HepG2 (cell line): ENCODE results near the gene ZBTB46. TPM values are rescaled to one million over a fixed set of nuclear protein-coding genes. Genes with fewer than 3 reads are reported as not detected.

ENCODE experiments used
- KLF13 ChIP-seq: sonication (generic); formaldehyde crosslinking; IDR thresholded peaks from 2 replicates; pipeline ENCODE4 v1.4.0; 2020; ENCODE audit warnings: mild to moderate bottlenecking, missing genetic modification reagents
- NCOA1 ChIP-seq: sonication (generic); formaldehyde crosslinking; IDR thresholded peaks from 2 replicates; pipeline ENCODE4 v1.9.0; 2021; ENCODE audit warnings: missing genetic modification reagents
- NCOA5 ChIP-seq: sonication (generic); formaldehyde crosslinking; IDR thresholded peaks from 2 replicates; pipeline ENCODE4 v1.4.0; 2020; ENCODE audit warnings: missing genetic modification reagents
- NFKB2 ChIP-seq: sonication (generic); formaldehyde crosslinking; IDR thresholded peaks from 2 replicates; pipeline ENCODE4 v1.4.0; 2020; ENCODE audit warnings: missing genetic modification reagents, borderline replicate concordance
- NFRKB ChIP-seq: fragments of 450-650 bp; IDR thresholded peaks from 2 replicates; pipeline ENCODE4 v1.6.1; 2017
- NONO ChIP-seq, 2 experiments: fragments of 450-650 bp in 1 of 2; sonication (generic) in 1 of 2; formaldehyde crosslinking in 1 of 2; IDR thresholded peaks in 1 of 2; conservative IDR thresholded peaks in 1 of 2; 2 replicates each; pipeline versions ENCODE4 v1.6.1 to v1.8.0; 2017 to 2022; ENCODE audit warnings: mild to moderate bottlenecking in 1 of 2, missing genetic modification reagents in 1 of 2, moderate library complexity in 1 of 2
- RBM22 ChIP-seq: fragments of 200-400 bp; formaldehyde crosslinking; optimal IDR thresholded peaks from 2 replicates; pipeline ENCODE3; 2017; ENCODE audit warnings: mild to moderate bottlenecking, low read length, moderate library complexity
- SP1 ChIP-seq, 2 experiments: fragments of 450-650 bp in 1 of 2; sonication (generic) in 1 of 2; formaldehyde crosslinking in 1 of 2; IDR thresholded peaks; 2 replicates each; pipeline versions ENCODE4 v1.4.0 to v1.6.1; 2016 to 2020; ENCODE audit warnings: missing genetic modification reagents in 1 of 2
- TBX2 ChIP-seq: sonication (generic); formaldehyde crosslinking; IDR thresholded peaks from 2 replicates; pipeline ENCODE4 v1.5.0; 2020; ENCODE audit warnings: missing genetic modification reagents, mild to moderate bottlenecking, borderline replicate concordance
- ZBTB1 ChIP-seq: sonication (generic); formaldehyde crosslinking; IDR thresholded peaks from 2 replicates; pipeline ENCODE4 v1.4.0; 2020; ENCODE audit warnings: missing genetic modification reagents, borderline replicate concordance
- ZC3H13 ChIP-seq: sonication (generic); formaldehyde crosslinking; IDR thresholded peaks from 2 replicates; pipeline ENCODE4 v1.8.1; 2023; ENCODE audit warnings: mild to moderate bottlenecking, missing genetic modification reagents, moderate library complexity
- ZNF264 ChIP-seq: sonication (generic); formaldehyde crosslinking; IDR thresholded peaks from 2 replicates; pipeline ENCODE4 v1.4.0; 2020; ENCODE audit warnings: missing genetic modification reagents
- ZNF670 ChIP-seq: sonication (generic); formaldehyde crosslinking; IDR thresholded peaks from 2 replicates; pipeline ENCODE4 v1.8.0; 2022; ENCODE audit warnings: mild to moderate bottlenecking, missing genetic modification reagents, borderline replicate concordance
- polyA plus RNA-seq, 8 experiments: library from polyadenylated mRNA; depleted of rRNA in 3 of 8; stranded (reverse) in 7 of 8; unstranded in 1 of 8; fragments of >200 nt; fragmentation: Illumina TruSeq in 4 of 8; extraction: Trizol in 4 of 8; gene quantifications; 2 replicates each; pipeline versions ENCODE4 v1.2.1 to v1.2.3, GENCODE V29; 2011 to 2016; ENCODE audit warnings: low read depth in 4 of 8, missing spikeins in 1 of 8, mixed read lengths in 1 of 8; ENCODE audit not compliant: insufficient read depth in 1 of 8
- total RNA-seq, 5 experiments: library from RNA; depleted of rRNA; stranded (reverse); fragments of >200 nt; fragmentation: Illumina TruSeq; extraction: Trizol; gene quantifications; 2 replicates each; pipeline ENCODE4 v1.2.3, GENCODE V29; 2016; ENCODE audit warnings: low read depth in 1 of 5
- TF ChIP-seq, protein P1 (sequence below): sonication (generic); formaldehyde crosslinking; IDR thresholded peaks from 2 replicates; pipeline ENCODE4 v1.4.0; 2020; ENCODE audit warnings: mild to moderate bottlenecking, missing genetic modification reagents, borderline replicate concordance
- TF ChIP-seq, protein P2 (sequence below): sonication (generic); formaldehyde crosslinking; IDR thresholded peaks from 2 replicates; pipeline ENCODE4 v1.5.1; 2020; ENCODE audit warnings: missing genetic modification reagents, mild to moderate bottlenecking, borderline replicate concordance
- TF ChIP-seq, protein P3 (sequence below): sonication (generic); formaldehyde crosslinking; IDR thresholded peaks from 2 replicates; pipeline ENCODE4 v1.5.0; 2020; ENCODE audit warnings: mild to moderate bottlenecking, missing genetic modification reagents, moderate library complexity
- TF ChIP-seq, protein P4 (sequence below): IDR thresholded peaks from 2 replicates; pipeline ENCODE4 v1.6.1; 2016; ENCODE audit warnings: missing compliant biosample characterization, missing genetic modification reagents, borderline replicate concordance
- TF ChIP-seq, protein P5 (sequence below): sonication (generic); formaldehyde crosslinking; IDR thresholded peaks from 2 replicates; pipeline ENCODE4 v1.4.0; 2020; ENCODE audit warnings: missing genetic modification reagents, borderline replicate concordance
- TF ChIP-seq, protein P6 (sequence below): sonication (generic); formaldehyde crosslinking; IDR thresholded peaks from 2 replicates; pipeline ENCODE4 v1.4.0; 2020; ENCODE audit warnings: missing genetic modification reagents

ZBTB46 gene
- total and polyA plus RNA-seq, 2 of the 13 experiments (the other 11 are each of a cell fraction or from before 2014, with no cell fraction given) = 1.6 to 13.5 TPM

DNA sequence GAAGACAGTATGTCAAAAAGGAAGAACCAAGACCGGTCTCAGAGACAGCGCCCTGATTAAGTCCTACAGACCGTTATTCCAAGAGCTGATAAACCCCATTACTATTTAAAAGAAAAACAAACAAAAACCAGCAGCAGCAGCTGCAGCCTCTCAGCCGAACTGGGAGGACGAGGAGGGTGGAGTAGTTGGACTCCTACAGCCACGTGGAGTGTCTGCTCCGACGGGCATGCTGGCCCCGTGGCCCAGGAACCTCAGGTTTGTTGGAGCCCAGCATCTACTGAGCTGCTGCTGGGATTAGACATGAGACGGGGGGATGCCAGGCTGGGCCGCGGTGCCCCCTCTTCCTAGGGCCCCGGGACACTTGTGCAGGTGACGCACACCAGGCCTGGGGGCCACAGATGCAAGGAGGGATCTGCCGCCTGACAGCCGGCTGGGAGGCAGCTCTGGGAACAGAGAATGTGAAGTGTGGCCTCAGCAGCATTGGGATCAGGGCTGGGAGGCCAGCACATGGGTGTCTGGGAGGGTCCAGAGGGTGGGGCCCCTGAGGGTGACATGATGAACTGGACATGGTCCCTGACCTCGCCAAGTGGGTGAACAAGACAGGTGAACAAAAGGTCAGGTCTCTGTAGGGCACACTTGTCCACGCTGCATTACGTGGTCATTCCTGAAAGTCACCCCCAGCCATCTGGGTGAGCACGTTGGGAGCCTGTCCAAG, 2.9 kb upstream of the ZBTB46 start (continued):
- TF ChIP-seq, protein P1, sequence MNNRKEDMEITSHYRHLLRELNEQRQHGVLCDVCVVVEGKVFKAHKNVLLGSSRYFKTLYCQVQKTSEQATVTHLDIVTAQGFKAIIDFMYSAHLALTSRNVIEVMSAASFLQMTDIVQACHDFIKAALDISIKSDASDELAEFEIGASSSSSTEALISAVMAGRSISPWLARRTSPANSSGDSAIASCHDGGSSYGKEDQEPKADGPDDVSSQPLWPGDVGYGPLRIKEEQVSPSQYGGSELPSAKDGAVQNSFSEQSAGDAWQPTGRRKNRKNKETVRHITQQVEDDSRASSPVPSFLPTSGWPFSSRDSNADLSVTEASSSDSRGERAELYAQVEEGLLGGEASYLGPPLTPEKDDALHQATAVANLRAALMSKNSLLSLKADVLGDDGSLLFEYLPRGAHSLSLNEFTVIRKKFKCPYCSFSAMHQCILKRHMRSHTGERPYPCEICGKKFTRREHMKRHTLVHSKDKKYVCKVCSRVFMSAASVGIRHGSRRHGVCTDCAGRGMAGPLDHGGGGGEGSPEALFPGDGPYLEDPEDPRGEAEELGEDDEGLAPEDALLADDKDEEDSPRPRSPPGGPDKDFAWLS = no peak
- TF ChIP-seq KLF13 (no peak), NONO (IDR thresholded peaks at IDR 0.05) (no peak), NONO (CRISPR knock-in tag; conservative IDR thresholded peaks at IDR 0.05) (no peak), RBM22 (no peak), ZNF670 (CRISPR knock-in tag) (no peak), ZC3H13 (CRISPR knock-in tag) (no peak), TBX2 (CRISPR knock-in tag) (peak; percentile 16; the same call in 1 of the 2 replicates), NCOA1 (CRISPR knock-in tag) (no peak), ZBTB1 (CRISPR knock-in tag) (no peak), ZNF264 (CRISPR knock-in tag) (no peak), NFRKB (no peak), SP1 (IDR thresholded peaks at IDR 0.05) (no peak), SP1 (CRISPR knock-in tag; IDR thresholded peaks at IDR 0.05) (no peak), NCOA5 (CRISPR knock-in tag) (no peak), NFKB2 (0 out of 2 replicates have a peak, but pooled peaks have one; percentile 6)
- TF ChIP-seq, protein P2, sequence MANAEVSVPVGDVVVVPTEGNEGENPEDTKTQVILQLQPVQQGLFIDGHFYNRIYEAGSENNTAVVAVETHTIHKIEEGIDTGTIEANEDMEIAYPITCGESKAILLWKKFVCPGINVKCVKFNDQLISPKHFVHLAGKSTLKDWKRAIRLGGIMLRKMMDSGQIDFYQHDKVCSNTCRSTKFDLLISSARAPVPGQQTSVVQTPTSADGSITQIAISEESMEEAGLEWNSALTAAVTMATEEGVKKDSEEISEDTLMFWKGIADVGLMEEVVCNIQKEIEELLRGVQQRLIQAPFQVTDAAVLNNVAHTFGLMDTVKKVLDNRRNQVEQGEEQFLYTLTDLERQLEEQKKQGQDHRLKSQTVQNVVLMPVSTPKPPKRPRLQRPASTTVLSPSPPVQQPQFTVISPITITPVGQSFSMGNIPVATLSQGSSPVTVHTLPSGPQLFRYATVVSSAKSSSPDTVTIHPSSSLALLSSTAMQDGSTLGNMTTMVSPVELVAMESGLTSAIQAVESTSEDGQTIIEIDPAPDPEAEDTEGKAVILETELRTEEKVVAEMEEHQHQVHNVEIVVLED (CRISPR knock-in tag) = no peak
- TF ChIP-seq, protein P3, sequence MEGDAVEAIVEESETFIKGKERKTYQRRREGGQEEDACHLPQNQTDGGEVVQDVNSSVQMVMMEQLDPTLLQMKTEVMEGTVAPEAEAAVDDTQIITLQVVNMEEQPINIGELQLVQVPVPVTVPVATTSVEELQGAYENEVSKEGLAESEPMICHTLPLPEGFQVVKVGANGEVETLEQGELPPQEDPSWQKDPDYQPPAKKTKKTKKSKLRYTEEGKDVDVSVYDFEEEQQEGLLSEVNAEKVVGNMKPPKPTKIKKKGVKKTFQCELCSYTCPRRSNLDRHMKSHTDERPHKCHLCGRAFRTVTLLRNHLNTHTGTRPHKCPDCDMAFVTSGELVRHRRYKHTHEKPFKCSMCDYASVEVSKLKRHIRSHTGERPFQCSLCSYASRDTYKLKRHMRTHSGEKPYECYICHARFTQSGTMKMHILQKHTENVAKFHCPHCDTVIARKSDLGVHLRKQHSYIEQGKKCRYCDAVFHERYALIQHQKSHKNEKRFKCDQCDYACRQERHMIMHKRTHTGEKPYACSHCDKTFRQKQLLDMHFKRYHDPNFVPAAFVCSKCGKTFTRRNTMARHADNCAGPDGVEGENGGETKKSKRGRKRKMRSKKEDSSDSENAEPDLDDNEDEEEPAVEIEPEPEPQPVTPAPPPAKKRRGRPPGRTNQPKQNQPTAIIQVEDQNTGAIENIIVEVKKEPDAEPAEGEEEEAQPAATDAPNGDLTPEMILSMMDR (CRISPR knock-in tag) = no peak
- TF ChIP-seq, protein P4, sequence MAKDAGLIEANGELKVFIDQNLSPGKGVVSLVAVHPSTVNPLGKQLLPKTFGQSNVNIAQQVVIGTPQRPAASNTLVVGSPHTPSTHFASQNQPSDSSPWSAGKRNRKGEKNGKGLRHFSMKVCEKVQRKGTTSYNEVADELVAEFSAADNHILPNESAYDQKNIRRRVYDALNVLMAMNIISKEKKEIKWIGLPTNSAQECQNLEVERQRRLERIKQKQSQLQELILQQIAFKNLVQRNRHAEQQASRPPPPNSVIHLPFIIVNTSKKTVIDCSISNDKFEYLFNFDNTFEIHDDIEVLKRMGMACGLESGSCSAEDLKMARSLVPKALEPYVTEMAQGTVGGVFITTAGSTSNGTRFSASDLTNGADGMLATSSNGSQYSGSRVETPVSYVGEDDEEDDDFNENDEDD (CRISPR knock-in tag) = peak; percentile 75; the same call in 1 of the 2 replicates
- TF ChIP-seq, protein P5, sequence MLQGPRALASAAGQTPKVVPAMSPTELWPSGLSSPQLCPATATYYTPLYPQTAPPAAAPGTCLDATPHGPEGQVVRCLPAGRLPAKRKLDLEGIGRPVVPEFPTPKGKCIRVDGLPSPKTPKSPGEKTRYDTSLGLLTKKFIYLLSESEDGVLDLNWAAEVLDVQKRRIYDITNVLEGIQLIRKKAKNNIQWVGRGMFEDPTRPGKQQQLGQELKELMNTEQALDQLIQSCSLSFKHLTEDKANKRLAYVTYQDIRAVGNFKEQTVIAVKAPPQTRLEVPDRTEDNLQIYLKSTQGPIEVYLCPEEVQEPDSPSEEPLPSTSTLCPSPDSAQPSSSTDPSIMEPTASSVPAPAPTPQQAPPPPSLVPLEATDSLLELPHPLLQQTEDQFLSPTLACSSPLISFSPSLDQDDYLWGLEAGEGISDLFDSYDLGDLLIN = no peak
- TF ChIP-seq, protein P6, sequence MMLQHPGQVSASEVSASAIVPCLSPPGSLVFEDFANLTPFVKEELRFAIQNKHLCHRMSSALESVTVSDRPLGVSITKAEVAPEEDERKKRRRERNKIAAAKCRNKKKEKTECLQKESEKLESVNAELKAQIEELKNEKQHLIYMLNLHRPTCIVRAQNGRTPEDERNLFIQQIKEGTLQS (CRISPR knock-in tag) = no peak
